Erythroblast (primary cell): Measurements from ENCODE around the gene RASAL3.

Experiments used
- GATA1 ChIP-seq: IDR thresholded peaks from 2 replicates; pipeline ENCODE4 v1.6.1; 2011; ENCODE audit warnings: low read depth, mild to moderate bottlenecking, control low read depth, low read length, moderate library complexity
- POLR2A ChIP-seq: IDR thresholded peaks from 2 replicates; pipeline ENCODE4 v1.6.1; 2011; ENCODE audit warnings: mild to moderate bottlenecking, low read length

- no peak for TF ChIP-seq POLR2A
- TF ChIP-seq GATA1: no peak
Observed at GRCh38 chr19:15476325-15476724, 12.0 kb upstream of the RASAL3 start.
